ENCODE measurements around the gene TMEM244. TPM values are rescaled to one million over a fixed set of nuclear protein-coding genes. Genes with fewer than 3 reads are reported as not detected.
"Not testable (repeated sequence)": the region's sequence is repeated elsewhere in the genome, so short reads cannot be mapped to it uniquely, and the experiment has no call there.

The TMEM244 gene
- total RNA-seq, 1 experiment from 2014 or later: not detected

DNA sequence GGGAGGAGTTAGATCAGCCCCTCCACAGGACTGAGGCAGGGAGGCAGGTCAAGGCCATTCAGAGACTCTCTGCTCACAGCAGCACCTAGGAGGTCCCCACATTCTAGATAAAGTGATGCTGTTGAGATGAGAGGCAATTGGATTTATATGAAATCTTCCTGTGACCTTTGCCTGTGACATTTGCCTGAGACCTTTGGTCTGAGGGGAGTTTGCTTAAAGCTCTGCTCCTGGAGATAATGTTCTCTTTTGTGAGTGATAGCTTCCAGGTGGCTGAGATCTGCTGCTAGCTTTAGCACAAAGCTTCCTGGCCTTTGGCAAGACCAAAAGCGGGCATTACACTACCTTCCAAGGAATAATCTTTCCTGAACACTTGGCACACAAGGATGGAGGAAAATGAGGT lies 43.3 kb downstream of the TMEM244 start:
- no peak for DNase-seq (ENCODE audit: extremely low read depth, low read depth)

DNA sequence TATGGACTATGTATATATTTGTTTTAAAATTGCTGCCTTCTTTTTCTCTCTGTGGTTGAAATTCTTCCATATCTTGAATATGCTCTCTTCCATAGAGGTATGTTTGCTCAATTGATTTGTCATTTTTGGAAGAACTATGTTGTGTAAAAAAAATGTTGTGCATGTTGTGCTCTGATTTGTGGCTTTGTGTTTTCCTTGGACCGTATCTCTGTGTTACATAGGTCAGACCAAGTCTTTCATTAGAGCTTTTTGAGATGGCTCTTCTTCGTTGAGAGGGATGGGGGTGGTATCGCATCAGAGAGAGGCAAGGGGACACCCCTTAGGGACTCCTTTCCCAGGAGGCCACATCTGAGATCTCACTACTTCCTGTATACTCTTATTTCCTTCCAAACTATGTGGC lies 43.8 kb downstream of the TMEM244 start:
- DNase-seq (ENCODE audit: extremely low read depth, low read depth): no peak

DNA sequence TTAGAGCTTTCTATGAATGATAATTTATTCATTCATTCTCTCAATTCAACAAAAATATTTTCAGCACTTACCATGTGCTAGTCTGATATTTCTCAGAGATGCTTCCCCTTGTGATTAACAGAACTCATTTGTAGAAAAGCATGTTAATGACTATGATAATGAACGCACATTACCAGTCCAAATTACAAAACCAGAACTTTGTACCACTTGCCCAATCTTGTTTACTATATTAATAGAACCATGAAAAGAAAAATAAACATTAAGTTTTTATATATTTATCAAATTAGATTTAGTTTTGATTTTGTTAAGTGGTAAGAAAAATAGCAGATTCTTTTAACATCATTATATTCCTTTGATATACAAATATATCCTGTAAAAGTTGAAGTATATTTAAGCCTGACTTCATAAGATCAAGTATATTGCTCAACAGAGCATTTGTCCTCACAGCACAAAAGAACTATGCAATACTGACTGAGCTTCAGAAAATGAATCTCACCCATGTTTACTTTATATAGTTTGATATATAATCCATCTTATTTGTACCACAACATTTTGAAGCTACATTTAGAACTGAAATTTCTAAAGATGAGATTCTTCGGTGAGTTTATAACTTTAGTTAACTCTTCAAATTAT lies 48.9 kb downstream of the TMEM244 start:
- DNase-seq (ENCODE audit: extremely low read depth, low read depth): no peak

DNA sequence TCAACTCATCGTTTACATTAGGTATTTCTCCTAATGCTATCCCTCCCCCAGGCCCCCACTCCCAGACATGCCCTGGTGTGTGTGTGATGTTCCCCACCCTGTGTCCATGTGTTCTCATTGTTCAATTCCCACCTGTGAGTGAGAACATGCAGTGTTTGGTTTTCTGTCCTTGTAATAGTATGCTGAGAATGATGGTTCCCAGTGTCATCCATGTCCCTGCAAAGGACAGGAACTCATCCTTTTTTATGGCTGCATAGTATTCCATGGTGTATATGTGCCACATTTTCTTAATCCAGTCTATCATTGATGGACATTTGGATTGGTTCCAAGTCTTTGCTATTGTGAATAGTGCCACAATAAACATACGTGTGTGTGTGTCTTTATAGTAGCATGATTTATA lies 54.0 kb downstream of the TMEM244 start:
- DNase-seq (ENCODE audit: extremely low read depth, low read depth): not testable (repeated sequence)

DNA sequence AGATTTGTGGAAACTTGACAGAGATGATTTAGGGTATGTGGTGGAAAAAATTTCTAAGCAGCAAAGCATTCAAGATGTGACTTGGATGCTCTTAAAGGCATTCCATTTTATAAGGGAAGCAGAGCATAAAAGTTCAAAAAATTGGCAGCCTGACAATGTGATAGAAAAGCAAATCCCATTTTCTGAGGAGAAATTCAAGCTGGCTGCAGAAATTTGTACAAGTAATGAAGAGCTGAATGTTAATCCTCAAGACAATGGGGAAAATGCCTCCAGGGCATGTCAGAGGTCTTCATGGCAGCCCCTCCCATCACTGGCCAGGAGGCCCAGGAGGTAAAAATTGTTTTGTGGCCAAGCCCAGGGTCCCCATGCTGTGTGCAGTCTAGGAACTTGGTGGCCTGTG lies 58.2 kb downstream of the TMEM244 start:
- DNase-seq (ENCODE audit: extremely low read depth, low read depth): not testable (repeated sequence)

DNA sequence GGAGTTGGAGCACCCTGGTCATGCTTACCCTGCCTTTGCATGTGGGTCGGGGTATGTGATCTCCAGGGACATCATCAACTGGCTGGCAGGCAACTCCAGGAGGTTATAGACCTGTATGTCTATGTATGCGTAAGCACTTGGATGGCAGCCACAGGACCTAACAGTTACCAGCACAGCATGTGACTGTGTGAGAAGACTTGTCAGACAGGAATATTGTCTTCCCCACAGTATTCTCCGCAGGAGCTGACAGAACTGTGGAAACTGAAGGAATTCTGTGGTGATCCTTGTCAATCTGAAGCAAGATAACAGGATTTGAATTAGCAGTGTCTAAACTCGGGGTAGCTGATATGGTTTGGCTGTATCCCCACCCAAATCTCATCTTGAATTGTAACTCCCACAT lies 59.2 kb downstream of the TMEM244 start:
- no peak for DNase-seq (ENCODE audit: extremely low read depth, low read depth)

DNA sequence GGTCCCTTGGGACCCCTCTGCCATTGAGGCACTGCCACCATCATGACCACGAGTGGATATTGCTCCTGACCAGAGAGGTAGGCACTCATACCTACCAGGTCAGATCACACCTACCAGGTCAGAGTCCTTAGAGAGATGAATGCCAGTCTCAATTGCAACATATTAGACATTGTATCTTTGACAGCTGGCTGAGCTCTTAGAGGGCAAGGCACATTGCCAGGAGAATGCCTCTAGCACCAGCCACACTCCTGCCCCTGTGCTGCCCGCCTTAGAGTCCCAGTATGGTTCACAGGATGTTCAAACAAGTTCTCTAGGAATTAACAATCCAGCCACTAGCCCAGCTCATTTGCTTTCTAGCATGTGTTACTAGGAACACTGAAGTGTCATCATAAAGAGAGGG lies 65.9 kb downstream of the TMEM244 start:
- DNase-seq (ENCODE audit: extremely low read depth, low read depth): no peak

DNA sequence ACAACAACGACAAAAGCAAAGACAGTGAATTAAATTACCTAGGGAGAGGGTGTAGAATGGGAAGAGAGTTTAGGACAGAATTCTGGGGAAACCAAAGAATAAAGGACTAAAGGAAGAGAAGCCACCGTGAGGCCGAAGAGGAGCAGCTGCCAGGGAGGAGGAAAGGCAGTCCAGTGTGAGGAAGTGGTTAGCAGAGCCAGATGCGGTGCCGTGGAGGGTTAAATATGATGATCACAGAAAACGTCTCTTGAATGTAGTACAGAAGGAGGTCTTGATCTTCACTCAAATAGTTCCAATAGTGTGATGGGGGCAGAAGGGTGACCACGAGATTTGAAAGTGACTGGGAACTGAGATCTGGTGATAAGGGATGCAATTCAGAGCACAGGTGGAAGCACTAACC lies 67.7 kb downstream of the TMEM244 start:
- DNase-seq (ENCODE audit: extremely low read depth, low read depth): no peak

DNA sequence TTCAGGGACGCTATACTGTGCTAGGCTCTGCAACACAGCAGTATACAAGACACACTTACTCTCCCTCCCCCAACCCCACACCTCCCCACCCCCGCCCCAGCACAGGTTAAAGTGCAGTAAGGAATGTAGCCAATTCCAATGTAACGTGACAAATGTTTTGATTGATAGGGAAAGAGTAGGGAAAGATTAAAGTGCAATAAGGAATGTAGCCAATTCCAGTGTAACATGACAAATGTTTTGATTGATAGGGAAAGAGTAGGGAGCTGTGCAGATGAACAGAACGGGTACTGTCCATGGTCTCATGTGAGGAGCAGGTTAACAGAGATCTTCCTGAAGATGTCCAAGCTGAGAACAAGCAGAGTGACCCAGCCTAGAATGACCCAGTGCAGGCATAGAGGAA lies 69.1 kb downstream of the TMEM244 start:
- DNase-seq (ENCODE audit: extremely low read depth, low read depth): no peak

DNA sequence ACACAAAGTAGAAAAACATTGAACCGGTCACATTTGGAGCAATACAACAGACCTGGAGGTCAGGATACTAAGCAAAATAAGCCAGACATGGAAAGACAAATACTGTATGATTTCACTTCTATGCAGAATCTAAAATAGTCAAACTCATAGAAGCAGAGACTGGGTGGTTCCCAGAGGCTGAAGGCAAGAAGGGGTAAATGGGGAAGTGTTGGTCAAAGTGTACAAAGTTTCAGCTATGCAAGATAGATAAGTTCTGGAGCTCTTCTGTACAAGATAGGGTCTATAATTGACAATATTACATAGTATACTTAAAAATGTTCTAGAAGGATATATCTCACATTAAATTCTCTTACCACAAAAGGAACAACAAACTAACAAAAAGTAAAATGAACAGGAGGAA lies 70.3 kb downstream of the TMEM244 start:
- no peak for DNase-seq (ENCODE audit: extremely low read depth, low read depth)

DNA sequence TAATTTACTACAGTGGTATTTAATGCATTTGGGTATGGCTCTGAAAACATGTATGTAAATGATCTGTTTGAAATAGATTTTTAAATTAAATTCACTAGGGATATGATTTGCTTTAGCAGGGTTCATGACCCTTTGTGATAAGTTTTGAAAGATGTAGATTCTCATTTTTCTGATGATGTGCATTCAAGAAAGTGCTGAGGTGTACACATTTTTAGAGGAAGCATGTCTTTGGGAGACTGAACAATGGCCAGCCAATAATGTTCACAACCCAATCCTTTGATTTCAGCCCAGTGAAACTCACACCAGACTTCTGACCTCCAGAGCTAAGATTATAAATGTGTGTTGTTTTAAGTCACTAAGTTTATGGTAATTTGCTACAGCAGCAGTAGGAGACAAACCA lies 71.1 kb downstream of the TMEM244 start:
- no peak for DNase-seq (ENCODE audit: extremely low read depth, low read depth)

DNA sequence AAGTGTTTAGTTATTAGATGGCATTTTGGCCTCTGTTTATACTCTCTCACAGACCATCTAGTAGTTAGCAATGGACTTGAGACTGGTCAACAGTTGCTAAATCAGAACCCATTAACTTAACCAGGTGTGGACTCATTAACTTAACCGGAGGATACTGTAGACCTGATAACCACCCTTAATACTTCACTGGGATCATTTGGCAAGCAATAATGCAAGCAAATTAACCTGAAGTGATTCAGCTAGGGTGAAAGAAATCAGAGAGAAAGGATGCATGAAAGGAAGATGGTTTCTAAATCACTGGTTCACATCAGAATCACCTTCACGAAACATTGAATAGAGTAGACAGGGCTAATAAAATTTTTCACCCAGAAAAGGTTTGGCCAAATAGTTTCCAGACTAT lies 73.3 kb downstream of the TMEM244 start:
- no peak for DNase-seq (ENCODE audit: extremely low read depth, low read depth)

DNA sequence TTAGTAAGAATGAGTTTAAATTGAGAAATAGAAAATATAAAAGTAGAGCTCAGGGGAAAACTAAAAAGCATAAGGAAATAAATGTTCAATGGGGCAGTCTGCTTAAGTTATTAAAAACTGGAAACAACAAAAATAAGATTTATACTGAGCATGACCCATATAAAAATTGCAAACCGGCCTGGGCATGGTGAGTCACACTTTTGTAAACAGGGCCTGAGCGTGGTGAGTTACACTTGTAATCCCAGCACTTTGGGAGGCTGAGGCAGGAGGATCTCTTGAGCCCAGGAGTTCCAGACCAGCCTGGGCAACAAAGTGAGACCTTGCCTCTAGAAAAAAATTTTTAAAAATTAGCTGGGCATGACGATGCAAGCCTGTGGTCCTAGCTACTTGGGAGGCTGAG lies 74.6 kb downstream of the TMEM244 start:
- no peak for DNase-seq (ENCODE audit: extremely low read depth, low read depth)

DNA sequence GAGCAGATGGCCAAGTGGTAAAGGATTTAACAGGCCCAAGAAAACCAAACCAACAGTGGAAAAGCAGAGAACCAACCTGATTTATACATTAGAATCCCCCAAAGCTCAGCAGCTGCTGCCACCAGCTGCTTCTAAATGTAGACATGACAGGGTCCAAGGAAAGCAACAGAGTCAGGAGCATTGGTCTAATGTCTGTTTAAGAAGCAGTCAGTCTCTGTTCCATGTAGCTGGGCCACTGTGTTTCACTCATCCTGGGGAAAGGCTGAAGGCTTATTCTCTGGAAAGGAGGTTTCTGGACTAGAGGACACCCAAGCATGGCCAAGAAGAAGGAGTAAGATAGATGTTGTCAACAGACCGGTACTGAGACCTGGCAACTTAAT lies 75.4 kb downstream of the TMEM244 start:
- DNase-seq (ENCODE audit: extremely low read depth, low read depth): no peak

DNA sequence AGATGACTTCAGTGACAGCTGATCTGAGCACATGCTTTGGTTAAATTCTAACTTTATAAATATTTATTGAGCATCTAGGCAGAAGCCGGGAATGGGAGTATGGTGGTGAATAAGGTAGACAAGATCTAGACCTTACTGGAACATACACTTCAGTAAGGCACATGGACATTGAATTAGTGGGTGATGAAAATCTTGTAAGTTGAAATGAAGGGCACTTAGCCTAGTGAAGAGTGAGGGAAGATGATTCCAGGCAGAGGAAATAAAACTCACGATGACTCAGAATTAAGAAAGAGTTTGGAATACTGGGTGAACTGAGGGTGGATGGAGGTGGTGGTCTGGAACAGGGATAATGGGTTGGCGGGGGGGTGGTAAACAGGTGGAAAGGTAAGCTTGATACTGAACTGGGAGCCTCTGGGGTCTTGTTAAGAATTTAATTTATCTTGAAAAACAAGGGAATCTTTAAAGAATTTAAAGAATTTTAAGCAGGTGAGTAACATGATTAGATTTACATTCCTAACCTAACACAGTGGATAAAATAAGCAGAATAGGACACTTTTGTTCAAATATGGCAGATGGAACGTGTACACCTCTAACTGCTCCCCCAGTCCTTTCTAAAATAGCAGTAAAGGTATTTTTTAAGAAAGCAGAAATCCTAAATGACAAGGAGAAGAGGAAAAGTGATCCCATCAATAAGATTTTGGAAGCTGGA lies 75.9 kb downstream of the TMEM244 start:
- DNase-seq (ENCODE audit: extremely low read depth, low read depth): no peak

Small RNA genes within 50 kb of the gene (small RNA-seq; reads per million reads assigned to genes)
- gene AL451046.2: 0 reads per million in 2 experiments

Other genes starting within 250 kb of the TMEM244 start
- 11.8 and 12.6 TPM in 2 replicates for gene ARHGAP18, start 151.1 kb downstream of the TMEM244 start, total RNA-seq (2014; rRNA removed; shearing (Covaris generic))
- gene L3MBTL3, start 157.3 kb upstream of the TMEM244 start, total RNA-seq (2014; rRNA removed; shearing (Covaris generic)): 4.9 and 5.7 TPM in 2 replicates

Data from NCI-H460 (cell line).